ENCODE measurements around the gene LAMP5.

LAMP5 gene

DNA sequence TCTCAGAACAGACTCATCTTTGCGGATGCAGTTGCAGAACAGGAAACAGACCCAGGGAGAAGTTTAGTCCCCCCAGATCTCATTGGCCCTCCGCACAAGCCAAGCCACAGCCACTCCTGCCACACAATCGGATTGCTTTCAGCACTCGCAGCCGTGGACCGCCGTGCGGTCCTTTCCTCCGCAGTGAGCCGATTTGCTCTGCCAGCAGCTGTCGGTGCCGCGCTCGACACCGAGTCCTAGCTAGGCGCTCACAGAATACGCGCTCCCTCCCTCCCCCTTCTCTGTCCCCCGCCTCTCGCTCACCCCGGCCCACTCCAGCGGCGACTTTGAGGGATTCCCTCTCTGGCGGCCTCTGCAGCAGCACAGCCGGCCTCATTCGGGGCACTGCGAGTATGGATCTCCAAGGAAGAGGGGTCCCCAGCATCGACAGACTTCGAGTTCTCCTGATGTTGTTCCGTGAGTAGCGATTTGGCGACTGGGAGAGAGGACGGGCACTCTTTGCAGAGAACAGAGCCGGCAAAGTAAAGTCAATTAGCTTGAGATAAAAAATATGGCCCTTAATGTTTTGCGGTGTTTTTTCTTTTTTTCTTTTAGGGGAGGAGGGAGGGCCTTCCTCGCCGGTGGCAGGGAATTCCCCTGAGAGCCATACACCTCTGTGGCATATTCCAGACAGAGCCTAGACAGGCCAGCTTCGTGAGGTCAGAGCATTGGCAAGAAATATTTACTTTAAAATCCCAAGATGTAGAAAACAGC is at the start of gene LAMP5:
Gene LAMP5 (plus strand): TSS at position 130 of the 753 bp plus-strand sequence. CDS start 263 bp downstream, at position 393.
- no peak for DNase-seq (ENCODE audit: low read depth, low spot score)

GRCh38 chr20:9467995-9468394 is 46.4 kb upstream of the LAMP5 start:
- DNase-seq (ENCODE audit: low read depth, low spot score) = no peak

DNA sequence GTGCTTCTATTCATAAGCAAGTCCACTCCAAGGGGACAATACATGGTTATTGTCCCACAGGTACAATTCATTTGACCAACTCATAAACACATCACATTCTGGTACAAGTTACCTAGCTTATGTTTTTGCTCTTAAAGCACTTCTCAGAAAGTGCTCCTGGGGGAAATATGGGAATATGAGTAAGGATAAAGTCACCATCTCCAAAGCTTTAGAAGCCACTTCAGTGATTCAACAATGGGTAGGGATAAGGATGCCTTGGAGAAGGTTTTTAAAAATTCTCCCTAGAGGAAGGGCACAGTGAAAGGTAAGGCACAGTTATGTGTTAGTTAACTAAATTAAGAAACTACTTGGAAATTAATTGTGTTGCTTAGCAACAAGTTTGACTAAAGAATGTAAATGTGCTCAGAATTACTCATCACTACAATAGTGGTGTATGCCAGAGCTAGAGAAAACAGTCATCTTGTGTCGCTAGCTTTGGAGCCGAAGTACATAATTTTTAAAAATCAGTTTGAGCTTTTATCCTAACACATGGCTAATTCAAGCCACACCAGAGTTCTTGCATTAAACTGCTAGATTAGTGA is 39.5 kb upstream of the LAMP5 start:
- DNase-seq (ENCODE audit: low read depth, low spot score) = no peak

GRCh38 chr20:9475456-9475855 is 38.9 kb upstream of the LAMP5 start:
- no peak for DNase-seq (ENCODE audit: low read depth, low spot score)

GRCh38 chr20:9476174-9476573 is 38.2 kb upstream of the LAMP5 start:
- DNase-seq (ENCODE audit: low read depth, low spot score) = no peak

DNA sequence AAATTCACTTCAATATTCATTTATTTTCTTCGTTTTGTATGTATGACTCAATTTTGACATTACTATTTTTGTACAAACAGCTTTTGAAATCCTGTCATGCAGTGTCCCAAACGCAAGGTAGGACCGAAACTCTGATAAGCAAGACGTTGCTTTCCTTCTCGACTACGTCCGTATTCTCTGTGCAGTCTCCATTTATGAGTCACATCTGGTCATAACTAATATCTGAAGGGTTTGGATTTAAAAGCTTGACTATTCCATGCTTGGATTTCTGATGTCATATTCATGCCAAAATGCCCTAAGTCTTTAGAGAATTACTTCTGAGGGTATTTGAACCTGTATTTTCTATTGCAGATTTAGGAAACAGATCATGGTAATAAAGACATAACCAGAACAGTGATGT is 37.8 kb upstream of the LAMP5 start:
- DNase-seq (ENCODE audit: low read depth, low spot score) = no peak

- DNase-seq (ENCODE audit: low read depth, low spot score) = no peak
Measured at GRCh38 chr20:9478771-9479170, 35.6 kb upstream of the LAMP5 start.

- no peak for DNase-seq (ENCODE audit: low read depth, low spot score)
Measured at GRCh38 chr20:9480066-9480465, 34.3 kb upstream of the LAMP5 start.

DNA sequence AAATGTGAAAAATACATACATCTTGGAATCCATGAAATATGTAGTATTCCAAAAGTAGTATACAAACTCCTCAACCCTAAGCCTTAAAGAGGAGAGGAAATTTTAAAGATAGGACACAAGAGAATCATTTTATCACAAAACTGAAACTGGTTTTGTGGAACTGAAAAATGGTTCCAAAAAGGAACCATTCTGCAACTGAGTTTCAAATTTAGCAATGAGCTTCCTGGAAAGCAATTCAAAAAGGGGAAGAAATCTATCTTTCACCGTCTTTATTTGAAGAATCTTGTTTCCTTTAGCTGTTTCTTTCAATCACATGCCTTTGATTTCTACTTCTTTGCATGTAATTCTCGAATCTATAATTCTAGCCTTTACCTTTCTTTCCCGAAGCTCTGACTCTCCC is 32.2 kb upstream of the LAMP5 start:
- no peak for DNase-seq (ENCODE audit: low read depth, low spot score)

GRCh38 chr20:9483131-9483530 is 31.3 kb upstream of the LAMP5 start:
- DNase-seq (ENCODE audit: low read depth, low spot score) = no peak

GRCh38 chr20:9485614-9486340 is 28.6 kb upstream of the LAMP5 start:
- no peak for DNase-seq (ENCODE audit: low read depth, low spot score)

GRCh38 chr20:9487231-9487630 is 27.2 kb upstream of the LAMP5 start:
- DNase-seq (ENCODE audit: low read depth, low spot score) = no peak

DNA sequence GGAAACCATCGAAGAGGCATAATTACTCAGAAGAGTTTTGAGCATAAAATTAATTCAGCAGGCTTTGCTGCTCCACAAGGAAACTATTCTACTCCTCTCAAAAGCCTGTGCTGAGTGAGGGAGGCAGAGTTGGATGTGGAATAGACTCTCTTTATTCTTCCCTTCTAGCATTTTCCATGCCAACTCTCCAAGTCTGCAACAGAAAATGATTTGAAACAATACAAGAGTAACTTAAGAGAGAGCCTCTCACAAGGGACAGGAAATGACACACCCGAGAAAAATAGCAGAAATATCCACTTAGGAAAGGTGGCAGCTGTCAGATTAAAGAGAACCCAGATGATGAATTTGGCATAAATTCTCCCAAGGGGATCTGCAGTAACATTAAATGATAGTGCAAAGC is 26.3 kb upstream of the LAMP5 start:
- no peak for DNase-seq (ENCODE audit: low read depth, low spot score)

GRCh38 chr20:9490161-9490560 is 24.2 kb upstream of the LAMP5 start:
- DNase-seq (ENCODE audit: low read depth, low spot score) = no peak

- DNase-seq (ENCODE audit: low read depth, low spot score) = no peak
Measured at GRCh38 chr20:9490631-9491030, 23.8 kb upstream of the LAMP5 start.

- DNase-seq (ENCODE audit: low read depth, low spot score) = no peak
Measured at GRCh38 chr20:9491324-9491723, 23.1 kb upstream of the LAMP5 start.

GRCh38 chr20:9492067-9492466 is 22.3 kb upstream of the LAMP5 start:
- no peak for DNase-seq (ENCODE audit: low read depth, low spot score)

GRCh38 chr20:9493803-9494202 is 20.6 kb upstream of the LAMP5 start:
- DNase-seq (ENCODE audit: low read depth, low spot score) = no peak

DNA sequence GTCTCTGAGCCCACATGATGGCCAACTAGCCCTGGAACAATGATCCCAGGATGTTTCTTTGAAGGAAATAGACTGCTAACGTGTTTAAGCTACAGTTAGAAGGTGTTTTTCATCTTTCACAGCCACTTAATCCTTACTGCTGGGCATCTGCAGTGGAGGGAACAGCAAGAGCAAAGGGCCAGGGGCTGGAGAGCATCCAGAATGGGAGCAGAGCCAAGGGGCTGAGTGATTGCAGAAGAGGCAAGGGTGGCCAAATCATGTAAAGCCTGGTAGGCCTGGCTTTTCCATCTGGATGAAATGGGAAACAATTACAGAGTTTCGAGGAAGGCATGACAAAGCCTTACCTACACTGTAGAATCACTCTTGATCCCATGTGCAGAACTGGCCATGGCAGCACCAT is 18.7 kb upstream of the LAMP5 start:
- DNase-seq (ENCODE audit: low read depth, low spot score) = no peak

DNA sequence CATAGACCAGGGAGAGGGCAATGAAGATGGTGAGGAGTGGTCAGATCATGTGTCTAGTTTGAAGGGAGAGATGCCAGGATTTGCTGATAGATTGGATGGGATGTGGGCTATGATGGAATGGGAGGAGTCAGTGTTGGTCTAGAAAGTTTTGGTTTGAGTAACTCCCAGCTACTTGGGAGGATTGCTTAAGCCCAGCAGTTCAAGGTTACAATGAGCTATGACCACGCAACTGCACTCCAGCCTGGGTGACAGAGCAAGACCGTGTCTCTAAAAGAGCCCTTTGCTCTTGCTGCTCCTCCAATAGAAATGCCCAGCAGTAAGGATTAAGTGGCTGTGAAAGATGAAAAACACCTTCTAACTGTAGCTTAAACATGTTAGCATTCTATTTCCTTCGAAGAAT is 18.2 kb upstream of the LAMP5 start:
- DNase-seq (ENCODE audit: low read depth, low spot score) = no peak

DNA sequence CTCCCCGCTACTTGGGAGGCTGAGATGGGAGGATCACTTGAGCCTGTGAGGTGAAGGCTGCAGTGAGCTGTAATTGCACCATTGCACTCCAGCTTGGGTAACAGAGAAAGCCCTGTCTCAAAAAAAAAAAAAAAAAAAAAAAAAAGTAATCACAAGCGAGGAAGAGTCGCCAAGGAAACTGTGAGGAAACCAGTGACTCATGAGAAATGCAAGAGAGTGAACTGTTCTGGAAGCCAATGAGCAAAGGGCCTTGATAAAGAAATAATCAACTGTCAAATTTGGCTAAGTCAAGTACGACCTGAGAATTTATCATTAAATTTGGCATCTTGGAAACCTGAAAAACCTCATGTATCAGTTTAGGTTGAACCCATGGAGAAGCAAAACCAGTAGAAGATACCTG is 16.1 kb upstream of the LAMP5 start:
- DNase-seq (ENCODE audit: low read depth, low spot score) = no peak

GRCh38 chr20:9499126-9499899 is 15.1 kb upstream of the LAMP5 start:
- no peak for DNase-seq (ENCODE audit: low read depth, low spot score)

Data from iPS DF 19.7 (cell line).